Fibroblast of the aortic adventitia (primary cell): ENCODE data around the gene CERS6. TPM values are rescaled to one million over a fixed set of nuclear protein-coding genes. Genes with fewer than 3 reads are reported as not detected.

Source experiments
- DNase-seq: peaks from one replicate; pipeline ENCODE4 v3.0.0-alpha.2; 2010; ENCODE audit warnings: low read depth
- H3K4me3 ChIP-seq: 2 replicates; pipeline ENCODE4 v1.5.1; 2011; ENCODE audit warnings: low read depth, mild to moderate bottlenecking, control low read depth, low read length, moderate library complexity
- total RNA-seq: library from RNA; depleted of rRNA; stranded (reverse); fragments of >200 nt; gene quantifications from 2 replicates; pipeline ENCODE4 v1.2.3, GENCODE V29; 2012; ENCODE audit warnings: low replicate concordance
- TF ChIP-seq, protein P1 (sequence below): IDR thresholded peaks from 2 replicates; pipeline ENCODE4 v1.5.1; 2011; ENCODE audit warnings: mild to moderate bottlenecking, low read length, control low read depth, inconsistent platforms; ENCODE audit not compliant: insufficient read depth

Gene CERS6
- total RNA-seq, 1 donor: 14.2 TPM

DNA sequence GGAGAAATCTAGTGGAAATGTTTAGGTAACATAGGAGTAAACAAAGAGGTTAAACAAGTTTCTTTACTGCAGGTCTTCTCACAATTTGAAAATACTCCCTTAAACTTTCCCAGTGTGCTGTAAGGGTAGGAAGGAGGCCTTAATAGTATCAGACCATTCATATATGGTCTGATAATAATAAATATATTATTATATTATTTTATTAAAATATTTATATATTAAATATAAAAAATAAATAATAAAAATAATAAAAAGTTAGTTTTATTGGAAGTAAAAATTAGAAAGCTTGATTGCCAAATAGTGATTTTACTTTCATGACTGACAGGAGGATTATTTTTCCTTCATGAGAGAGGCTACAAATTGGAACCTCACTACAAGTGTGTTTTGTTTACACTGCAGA is 353.5 kb downstream of the CERS6 start:
- H3K4me3 ChIP-seq: no peak overlapping the region
- no peak for DNase-seq
- TF ChIP-seq, protein P1, sequence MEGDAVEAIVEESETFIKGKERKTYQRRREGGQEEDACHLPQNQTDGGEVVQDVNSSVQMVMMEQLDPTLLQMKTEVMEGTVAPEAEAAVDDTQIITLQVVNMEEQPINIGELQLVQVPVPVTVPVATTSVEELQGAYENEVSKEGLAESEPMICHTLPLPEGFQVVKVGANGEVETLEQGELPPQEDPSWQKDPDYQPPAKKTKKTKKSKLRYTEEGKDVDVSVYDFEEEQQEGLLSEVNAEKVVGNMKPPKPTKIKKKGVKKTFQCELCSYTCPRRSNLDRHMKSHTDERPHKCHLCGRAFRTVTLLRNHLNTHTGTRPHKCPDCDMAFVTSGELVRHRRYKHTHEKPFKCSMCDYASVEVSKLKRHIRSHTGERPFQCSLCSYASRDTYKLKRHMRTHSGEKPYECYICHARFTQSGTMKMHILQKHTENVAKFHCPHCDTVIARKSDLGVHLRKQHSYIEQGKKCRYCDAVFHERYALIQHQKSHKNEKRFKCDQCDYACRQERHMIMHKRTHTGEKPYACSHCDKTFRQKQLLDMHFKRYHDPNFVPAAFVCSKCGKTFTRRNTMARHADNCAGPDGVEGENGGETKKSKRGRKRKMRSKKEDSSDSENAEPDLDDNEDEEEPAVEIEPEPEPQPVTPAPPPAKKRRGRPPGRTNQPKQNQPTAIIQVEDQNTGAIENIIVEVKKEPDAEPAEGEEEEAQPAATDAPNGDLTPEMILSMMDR: no peak

- no peak overlapping the region for H3K4me3 ChIP-seq
- no peak for DNase-seq
- TF ChIP-seq, protein P1: no peak
Measured at GRCh38 chr2:168810235-168810634, 354.2 kb downstream of the CERS6 start.

GRCh38 chr2:168811696-168812095 is 355.6 kb downstream of the CERS6 start:
- DNase-seq: no peak
- H3K4me3 ChIP-seq: no peak overlapping the region
- TF ChIP-seq, protein P1: no peak

DNA sequence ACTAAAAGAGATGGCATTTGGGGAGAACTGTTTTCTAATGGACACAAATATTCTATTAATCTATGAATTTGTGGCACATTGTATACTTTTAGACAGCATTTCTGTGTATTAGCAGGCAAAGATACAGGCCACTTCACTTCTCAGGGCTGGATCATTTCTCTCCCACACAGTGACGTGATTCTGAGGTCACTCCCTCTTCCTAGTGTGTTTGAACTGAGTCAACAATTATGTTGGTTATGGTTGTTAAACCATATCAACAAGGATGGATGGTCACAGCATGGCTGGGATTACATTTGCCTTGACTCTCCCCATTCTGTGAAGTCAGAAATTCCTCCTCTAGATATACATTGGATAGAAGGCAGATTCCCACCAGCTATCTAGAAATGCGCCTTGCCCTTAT is 358.0 kb downstream of the CERS6 start:
- no peak overlapping the region for H3K4me3 ChIP-seq
- no peak for DNase-seq
- TF ChIP-seq, protein P1: no peak

- peak; percentile 11 for DNase-seq
- H3K4me3 ChIP-seq: no peak overlapping the region
- TF ChIP-seq, protein P1: no peak
Measured at GRCh38 chr2:168814939-168815907, 359.2 kb downstream of the CERS6 start.

GRCh38 chr2:168816369-168816768 is 360.3 kb downstream of the CERS6 start:
- peak; percentile 89 for DNase-seq
- TF ChIP-seq, protein P1: no peak
- H3K4me3 ChIP-seq: no peak overlapping the region
